GM18907 (cell line): ENCODE data around the gene NTN1.

ENCODE experiments used
- ATAC-seq: cut with Tn5 transposase; IDR thresholded peaks from one replicate; pipeline ENCODE4 v1.9.1; 2021; ENCODE audit warnings: mild to moderate bottlenecking, moderate library complexity; ENCODE audit not compliant: unreplicated experiment

The NTN1 gene

GRCh38 chr17:9229160-9229825, 208.0 kb downstream of the NTN1 start:
- ATAC-seq = no peak

DNA sequence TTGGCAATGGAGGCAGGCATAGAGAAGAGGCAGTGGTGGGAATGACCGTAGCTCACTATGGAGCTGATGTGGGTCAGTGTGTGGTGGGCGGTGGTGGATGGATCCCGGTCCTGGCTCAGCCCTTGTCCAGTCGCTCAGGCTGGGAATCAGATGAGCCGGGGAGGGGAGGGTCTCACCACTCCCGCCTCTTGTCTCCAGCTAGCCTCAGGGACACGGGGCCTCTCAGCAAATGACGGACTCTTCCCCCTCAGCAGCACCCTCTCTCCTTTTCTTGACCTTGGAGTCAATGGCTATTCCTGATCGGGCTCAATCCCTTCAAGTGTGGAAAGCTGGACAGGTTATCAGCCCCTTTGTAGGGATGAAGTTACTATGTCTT, 208.5 kb downstream of the NTN1 start:
- ATAC-seq = no peak

DNA sequence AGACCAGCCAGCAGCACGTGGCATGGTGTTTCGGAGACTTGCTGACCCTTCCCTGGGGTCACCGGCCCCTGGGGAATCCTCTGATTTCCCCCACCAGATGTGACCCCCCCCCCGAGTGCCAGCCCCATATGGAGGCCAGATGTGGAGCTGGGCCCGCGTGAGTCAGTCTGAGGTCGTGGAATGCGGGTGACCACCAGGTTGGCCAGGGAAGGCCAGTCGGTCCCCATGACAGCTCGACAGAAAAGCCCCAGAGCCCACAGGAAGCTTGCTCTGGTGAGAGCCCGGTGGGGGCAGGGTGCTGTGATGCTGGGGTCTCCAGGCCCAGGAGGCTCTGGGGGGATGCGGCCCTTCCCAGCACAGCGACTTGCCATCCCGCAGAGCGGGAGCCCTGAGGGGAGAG, 209.0 kb downstream of the NTN1 start:
- ATAC-seq = no peak

DNA sequence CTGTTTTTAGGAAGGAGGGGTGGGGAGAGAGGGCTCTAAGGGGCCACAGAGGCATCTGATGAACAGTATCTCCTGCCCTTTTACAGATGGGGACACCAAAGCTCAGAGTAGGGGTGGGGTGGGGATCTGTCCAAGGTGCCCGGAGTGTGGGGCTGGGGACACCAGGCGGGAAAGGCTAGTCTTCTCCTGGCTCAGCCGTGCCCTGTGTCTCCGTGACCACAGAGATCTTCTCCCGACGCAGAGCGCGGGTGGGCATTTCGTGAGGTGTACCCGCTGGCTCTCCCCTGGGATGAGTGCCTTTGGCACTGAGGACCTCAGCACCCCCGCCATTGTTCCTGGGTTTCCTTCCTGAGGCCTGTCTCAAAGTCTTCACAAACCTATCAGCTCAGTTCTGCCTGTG, 209.6 kb downstream of the NTN1 start:
- no peak for ATAC-seq

DNA sequence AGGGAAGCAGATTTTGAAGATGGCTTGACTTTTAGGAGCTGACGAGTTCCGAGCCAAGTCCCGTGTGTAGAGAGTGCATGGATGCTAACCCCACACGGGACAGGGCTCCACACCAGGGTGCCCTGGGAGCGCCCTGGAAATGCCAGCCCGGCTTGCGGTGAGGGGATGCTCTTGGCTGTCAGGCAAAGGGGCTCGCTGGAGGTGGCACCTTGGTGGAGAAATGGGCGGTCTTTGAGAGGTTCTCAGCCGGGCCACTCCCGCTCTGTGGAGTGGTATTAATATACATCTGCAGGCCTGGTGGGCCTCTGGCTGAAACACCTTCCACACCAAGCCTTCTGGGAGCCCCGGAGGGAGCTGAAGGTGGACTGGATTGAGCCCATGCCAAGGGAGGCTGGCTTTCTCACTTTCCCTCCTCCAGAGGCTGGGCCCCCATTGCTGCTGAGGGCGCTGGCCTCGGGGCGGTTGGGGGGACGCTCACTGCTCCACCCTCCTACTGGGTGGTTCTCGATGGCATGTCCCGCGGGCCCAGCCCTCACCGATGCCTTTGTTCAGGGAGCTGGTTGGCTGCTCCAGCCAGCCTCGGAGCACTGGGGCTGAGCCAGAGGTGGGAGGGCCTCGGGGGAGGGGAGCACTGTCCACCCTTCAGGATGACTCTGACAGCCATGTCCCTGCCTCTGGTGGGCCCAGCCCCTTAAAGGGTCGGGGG, 210.3 kb downstream of the NTN1 start:
- ATAC-seq = no peak

- no peak for ATAC-seq
Observed at GRCh38 chr17:9232155-9232475, 210.8 kb downstream of the NTN1 start.

DNA sequence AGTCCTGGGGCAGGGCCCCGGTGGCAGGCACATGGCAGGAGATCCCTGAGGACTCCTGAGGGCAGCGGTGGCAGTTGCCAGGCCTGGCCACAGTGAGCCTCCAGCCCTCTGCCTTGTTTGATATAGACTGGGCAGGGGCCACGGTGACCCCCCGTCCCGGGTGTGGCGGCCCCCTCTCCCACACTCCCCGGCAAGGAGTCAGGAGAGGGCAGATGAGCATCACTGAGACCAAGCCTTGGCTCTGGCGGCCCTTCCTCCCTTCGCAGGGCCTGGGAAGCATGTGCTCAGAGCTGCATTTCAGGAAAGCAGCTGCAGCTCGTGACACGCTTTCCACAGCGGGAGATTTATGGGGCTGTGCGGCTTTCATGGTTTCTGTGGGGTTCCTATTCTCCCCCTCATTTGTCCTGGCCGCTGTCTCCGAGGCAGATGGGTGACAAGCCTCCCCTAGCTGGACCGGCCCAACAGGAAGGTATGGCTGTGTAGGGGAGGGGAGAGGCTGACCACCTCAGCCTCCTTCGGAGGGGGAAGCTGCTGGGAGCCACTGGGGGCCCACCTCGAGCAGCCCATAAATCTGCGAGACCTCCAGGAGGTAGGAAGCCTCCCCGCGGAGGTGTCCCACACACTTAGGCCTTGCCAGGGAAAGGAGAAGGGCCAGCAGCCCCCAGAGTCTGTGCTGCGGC, 211.4 kb downstream of the NTN1 start:
- ATAC-seq = no peak

- ATAC-seq = no peak
Observed at GRCh38 chr17:9233271-9233599, 211.9 kb downstream of the NTN1 start.

DNA sequence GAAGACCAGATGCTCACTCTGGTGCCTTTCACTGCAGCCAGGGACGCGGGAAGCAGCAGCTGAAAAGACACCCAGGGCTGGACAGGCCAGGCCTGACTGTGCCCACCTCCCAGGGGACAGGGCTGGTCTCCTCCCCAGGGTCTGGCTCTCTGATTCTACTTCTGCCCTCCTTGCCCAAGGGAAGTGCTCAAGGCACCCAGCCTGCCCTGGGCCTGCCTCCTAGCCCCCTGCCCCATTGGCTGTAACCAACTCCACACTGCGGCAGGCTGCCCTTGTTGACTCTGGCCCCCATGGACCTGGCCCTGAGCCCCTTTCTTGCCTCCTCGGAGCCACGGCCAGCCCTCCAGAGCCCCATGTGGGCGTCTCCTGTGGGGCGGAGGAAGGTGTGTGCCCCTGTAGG, 212.5 kb downstream of the NTN1 start:
- ATAC-seq = no peak

DNA sequence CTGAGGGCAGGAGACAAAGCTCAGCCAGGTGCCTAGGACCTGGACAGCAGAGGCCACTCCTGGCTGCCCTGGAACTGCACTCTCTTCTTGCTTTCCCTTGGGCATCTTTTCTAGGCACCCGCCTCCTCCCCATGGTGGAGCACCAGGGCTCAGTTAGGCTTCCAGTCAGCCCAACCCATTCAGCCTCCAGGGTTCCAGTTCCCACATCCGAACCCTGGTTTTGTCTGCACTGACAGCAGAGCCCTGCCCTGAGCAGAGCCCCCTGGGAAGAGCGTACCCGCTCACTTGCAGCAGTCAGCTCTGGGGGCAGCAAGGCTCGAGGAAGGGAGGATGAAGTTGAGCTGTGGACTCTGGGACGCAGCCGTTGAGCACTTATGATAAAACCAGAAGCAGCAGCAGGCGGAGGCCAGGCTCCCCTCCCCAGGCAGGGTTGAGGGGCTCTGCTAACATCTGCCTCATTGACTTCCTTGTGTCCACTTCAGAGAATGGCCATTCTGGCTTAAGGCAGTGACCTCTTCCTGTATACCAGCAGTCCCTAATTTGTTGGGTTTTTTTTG, 213.2 kb downstream of the NTN1 start:
- ATAC-seq = no peak

- no peak for ATAC-seq
Observed at GRCh38 chr17:9235346-9235745, 214.0 kb downstream of the NTN1 start.

- no peak for ATAC-seq
Observed at GRCh38 chr17:9236286-9237052, 215.2 kb downstream of the NTN1 start.

- no peak for ATAC-seq
Observed at GRCh38 chr17:9237053-9237410, 215.7 kb downstream of the NTN1 start.

DNA sequence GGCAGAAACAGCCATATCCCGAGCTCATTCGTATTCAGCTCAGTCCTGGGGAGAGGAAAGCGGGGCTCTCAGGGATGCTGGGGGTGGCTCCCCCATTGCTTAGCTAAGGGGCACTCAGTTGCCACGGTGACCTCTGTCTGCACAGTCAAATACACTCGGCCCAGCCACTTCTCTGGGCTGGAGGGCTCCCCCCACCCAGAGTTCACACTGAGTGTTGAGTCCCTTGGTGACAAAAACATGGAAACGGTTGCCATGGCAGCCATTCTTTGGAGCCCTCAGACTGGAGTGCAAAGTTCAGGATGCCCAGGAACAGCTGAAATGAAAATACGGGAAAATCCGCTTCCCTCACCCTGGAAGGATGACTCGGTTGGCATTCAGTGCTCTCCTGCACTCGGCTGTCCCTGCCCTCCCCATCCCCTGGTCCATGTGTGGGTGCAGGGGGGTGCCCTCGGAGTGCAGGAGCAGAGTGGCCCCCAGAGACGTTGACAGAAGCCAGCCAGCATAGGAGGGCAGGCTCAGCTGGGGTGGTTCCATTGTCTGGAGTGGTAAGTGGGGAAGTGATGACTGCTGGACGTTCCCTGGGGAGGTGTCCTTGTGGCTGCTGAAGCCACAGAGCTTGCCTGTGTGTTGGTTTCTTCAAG, 216.5 kb downstream of the NTN1 start:
- ATAC-seq = no peak

- ATAC-seq = no peak
Observed at GRCh38 chr17:9238340-9239245, 217.3 kb downstream of the NTN1 start.

DNA sequence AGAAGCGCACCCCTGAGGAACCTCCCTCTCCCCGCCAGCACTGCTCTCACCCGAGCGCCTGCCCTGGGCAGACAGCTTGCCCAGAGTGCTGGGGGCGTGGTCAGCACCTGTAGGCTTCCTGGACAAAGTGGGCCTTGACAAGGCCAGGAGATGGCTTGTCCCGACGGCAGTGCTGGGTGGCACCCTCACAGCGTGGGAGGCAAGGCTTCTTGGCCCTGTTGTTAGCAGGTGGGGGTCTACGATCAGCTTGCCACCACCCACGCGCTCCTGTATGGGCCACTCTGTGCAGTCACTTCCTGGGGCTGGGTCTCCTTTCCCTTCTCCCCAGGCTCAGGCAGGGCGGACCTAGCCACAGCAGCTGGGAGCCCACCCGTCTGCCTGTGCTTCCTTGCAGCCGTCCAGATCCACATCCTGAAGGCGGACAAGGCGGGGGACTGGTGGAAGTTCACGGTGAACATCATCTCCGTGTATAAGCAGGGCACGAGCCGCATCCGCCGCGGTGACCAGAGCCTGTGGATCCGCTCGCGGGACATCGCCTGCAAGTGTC, 218.0 kb downstream of the NTN1 start:
- no peak for ATAC-seq

- ATAC-seq = peak; percentile 60
Observed at GRCh38 chr17:9239793-9240658, 218.7 kb downstream of the NTN1 start.

DNA sequence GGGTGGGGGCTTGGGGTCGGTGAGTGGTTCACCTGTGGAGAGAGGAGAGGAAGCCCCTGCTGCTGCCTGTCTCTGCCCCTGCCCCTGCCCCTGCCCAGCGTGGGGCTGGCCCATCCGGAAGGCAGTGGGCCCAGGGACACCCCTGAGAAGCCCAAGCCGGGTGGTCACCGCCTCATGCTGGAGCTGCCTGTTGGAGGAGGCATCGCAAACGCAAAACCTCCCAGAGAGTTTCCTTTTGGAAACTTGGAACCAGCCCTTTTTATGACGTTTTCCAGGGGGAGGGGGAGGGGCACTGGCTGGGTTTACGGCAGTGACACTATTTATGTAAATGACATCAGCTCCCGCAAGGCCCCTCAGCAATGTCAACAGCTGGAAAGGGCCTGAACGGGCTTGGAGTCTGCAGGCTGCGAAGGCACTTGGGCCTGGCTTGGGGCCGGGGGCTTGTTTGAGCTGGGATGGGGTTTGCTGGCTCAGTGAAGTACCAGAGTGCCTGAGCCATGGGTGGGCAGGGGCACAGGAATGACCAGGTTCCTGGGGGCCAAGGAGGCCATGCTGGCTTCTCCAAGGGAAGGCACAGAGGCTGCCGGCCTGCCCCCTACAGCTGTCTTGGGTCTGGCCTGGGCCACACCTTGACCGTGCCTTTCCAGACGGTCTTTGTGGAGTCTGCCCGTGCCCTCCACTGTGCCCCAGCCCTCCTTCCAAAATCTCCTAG, 219.5 kb downstream of the NTN1 start:
- no peak for ATAC-seq
